GM23338 (cell line): ENCODE data around the gene NPHP4. TPM values are rescaled to one million over a fixed set of nuclear protein-coding genes. Genes with fewer than 3 reads are reported as not detected.

ENCODE experiments used
- ATAC-seq: fragments of 200-7000 bp; cut with Tn5 transposase; 3 replicates; pipeline ENCODE4 v1.9.1; 2020
- DNase-seq: peaks from one replicate; pipeline ENCODE4 v3.0.0-alpha.2; 2015; ENCODE audit warnings: low spot score
- H2AFZ ChIP-seq: fragments of 200-600 bp; sonication (generic); 2 replicates; pipeline ENCODE4 v1.8.0; 2016; ENCODE audit warnings: antibody characterized with exemption, mild to moderate bottlenecking, moderate library complexity
- H3F3A ChIP-seq: fragments of 200-600 bp; sonication (generic); replicated peaks from 2 replicates; pipeline ENCODE4 v1.8.0; 2017; ENCODE audit warnings: antibody characterized with exemption, mixed run types, low read depth
- H3K27ac ChIP-seq: fragments of 200-600 bp; sonication (generic); 2 replicates; pipeline ENCODE4 v1.6.1; 2016; ENCODE audit warnings: low read depth
- H3K27me3 ChIP-seq: fragments of 200-600 bp; sonication (generic); 2 replicates; pipeline ENCODE4 v1.8.0; 2016; ENCODE audit warnings: mild to moderate bottlenecking, mixed run types, moderate library complexity; ENCODE audit not compliant: insufficient read depth
- H3K36me3 ChIP-seq: fragments of 200-600 bp; sonication (generic); 2 replicates; pipeline ENCODE4 v1.8.0; 2016; ENCODE audit warnings: mild to moderate bottlenecking; ENCODE audit not compliant: insufficient read depth
- H3K4me1 ChIP-seq: fragments of 200-600 bp; sonication (generic); 2 replicates; pipeline ENCODE4 v1.8.0; 2016; ENCODE audit warnings: mild to moderate bottlenecking, moderate library complexity; ENCODE audit not compliant: insufficient read depth
- H3K4me2 ChIP-seq: fragments of 200-600 bp; sonication (generic); 2 replicates; pipeline ENCODE4 v1.7.1; 2017; ENCODE audit warnings: mixed run types
- H3K4me3 ChIP-seq: fragments of 200-600 bp; sonication (generic); 2 replicates; pipeline ENCODE4 v1.6.1; 2016; ENCODE audit warnings: mixed run types
- H3K79me2 ChIP-seq: fragments of 200-600 bp; sonication (generic); replicated peaks from 2 replicates; pipeline ENCODE4 v1.8.0; 2017; ENCODE audit warnings: mild to moderate bottlenecking; ENCODE audit not compliant: insufficient read depth
- H3K9me2 ChIP-seq: fragments of 200-600 bp; sonication (generic); 2 replicates; pipeline ENCODE4 v1.8.0; 2017; ENCODE audit not compliant: insufficient read depth
- H4K20me1 ChIP-seq: fragments of 200-600 bp; sonication (generic); replicated peaks from 2 replicates; pipeline ENCODE4 v1.8.0; 2017; ENCODE audit warnings: mild to moderate bottlenecking; ENCODE audit not compliant: insufficient read depth
- H3K27ac Mint-ChIP-seq: 2 replicates; pipeline ENCODE4 v1.8.0; 2020; ENCODE audit warnings: inconsistent platforms, mild to moderate bottlenecking, moderate library complexity, mixed read lengths
- H3K27me3 Mint-ChIP-seq: 3 replicates; pipeline ENCODE4 v1.8.0; 2022; ENCODE audit warnings: low read depth, mild to moderate bottlenecking, moderate library complexity, mixed read lengths, inconsistent platforms; ENCODE audit not compliant: insufficient read depth, poor library complexity
- H3K36me3 Mint-ChIP-seq: 3 replicates; pipeline ENCODE4 v1.8.0; 2021; ENCODE audit warnings: low read depth, mild to moderate bottlenecking, inconsistent platforms, moderate library complexity, mixed read lengths
- H3K4me1 Mint-ChIP-seq: 3 replicates; pipeline ENCODE4 v1.8.0; 2020; ENCODE audit warnings: mild to moderate bottlenecking, inconsistent platforms, mixed read lengths
- H3K4me3 Mint-ChIP-seq: 3 replicates; pipeline ENCODE4 v1.8.0; 2021; ENCODE audit warnings: moderate library complexity, mild to moderate bottlenecking, inconsistent platforms, mixed read lengths
- H3K9me3 Mint-ChIP-seq: 3 replicates; pipeline ENCODE4 v1.8.0; 2020; ENCODE audit warnings: moderate library complexity, mild to moderate bottlenecking, inconsistent platforms, mixed read lengths
- CREB1 ChIP-seq: fragments of 250-450 bp; sonication (Bioruptor Pico); IDR thresholded peaks from 2 replicates; pipeline ENCODE4 v1.5.0; 2020; ENCODE audit warnings: low read depth, mild to moderate bottlenecking, moderate library complexity
- NANOG ChIP-seq: IDR thresholded peaks from 2 replicates; pipeline ENCODE4 v1.6.1; 2016; ENCODE audit warnings: antibody characterized with exemption, borderline replicate concordance
- polyA plus RNA-seq: library from polyadenylated mRNA; unstranded; fragments of >200 nt; fragmentation: Nextera tagmentation; extraction: Ambion mirVana; gene quantifications from 2 replicates; pipeline ENCODE4 v1.2.1, GENCODE V29; 2016
- total RNA-seq: library from RNA; depleted of rRNA; stranded (reverse); fragments of >200 nt; shearing (Covaris generic); gene quantifications from 2 replicates; pipeline ENCODE4 v1.2.3, GENCODE V29; 2014
- TF ChIP-seq, protein P1 (sequence below): IDR thresholded peaks from one replicate; pipeline ENCODE4 v1.6.1; 2018; ENCODE audit warnings: antibody characterized with exemption; ENCODE audit not compliant: unreplicated experiment
- TF ChIP-seq, protein P2 (sequence below): fragments of 250-450 bp; sonication (Bioruptor Pico); IDR thresholded peaks from 2 replicates; pipeline ENCODE4 v1.5.0; 2020; ENCODE audit warnings: mild to moderate bottlenecking, moderate library complexity
- TF ChIP-seq, protein P3 (sequence below): IDR thresholded peaks from 2 replicates; pipeline ENCODE4 v1.6.1; 2016; ENCODE audit warnings: antibody characterized with exemption

Gene NPHP4
- total and polyA plus RNA-seq, 2 experiments from 2014 or later = 2.5 to 12.4 TPM

DNA sequence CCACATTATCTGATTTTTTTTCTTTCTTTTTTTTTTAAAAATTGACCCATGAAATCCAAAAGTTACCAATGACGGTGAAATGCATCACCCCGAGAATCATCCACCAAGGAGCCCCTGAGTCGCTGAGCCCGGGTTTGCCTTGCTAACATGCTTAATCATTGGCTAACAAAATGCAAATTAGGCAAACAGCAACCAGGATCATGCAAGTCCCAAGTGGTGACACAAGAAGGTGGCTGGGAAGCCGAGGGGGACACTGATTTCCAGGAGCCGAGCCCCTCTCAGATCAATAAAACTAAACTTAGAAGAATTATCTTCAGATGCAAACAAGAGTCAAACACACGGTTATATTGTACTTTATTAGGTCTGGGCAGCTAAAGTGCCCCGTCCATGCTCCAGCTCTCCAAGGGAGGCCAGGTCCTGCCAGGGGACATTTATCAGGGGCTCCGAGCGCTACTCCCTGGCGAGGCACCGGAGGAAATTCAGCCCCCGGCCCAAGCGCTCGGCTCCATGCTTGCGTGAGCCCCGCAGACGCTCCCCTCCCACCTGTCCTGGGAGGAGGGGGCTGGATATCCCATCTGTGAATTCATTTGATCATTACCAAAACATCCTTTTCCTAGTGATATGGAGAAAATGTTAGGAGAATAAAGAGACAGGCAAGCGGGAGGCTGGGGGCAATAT lies 154.1 kb downstream of the NPHP4 start:
- TF ChIP-seq, protein P1, sequence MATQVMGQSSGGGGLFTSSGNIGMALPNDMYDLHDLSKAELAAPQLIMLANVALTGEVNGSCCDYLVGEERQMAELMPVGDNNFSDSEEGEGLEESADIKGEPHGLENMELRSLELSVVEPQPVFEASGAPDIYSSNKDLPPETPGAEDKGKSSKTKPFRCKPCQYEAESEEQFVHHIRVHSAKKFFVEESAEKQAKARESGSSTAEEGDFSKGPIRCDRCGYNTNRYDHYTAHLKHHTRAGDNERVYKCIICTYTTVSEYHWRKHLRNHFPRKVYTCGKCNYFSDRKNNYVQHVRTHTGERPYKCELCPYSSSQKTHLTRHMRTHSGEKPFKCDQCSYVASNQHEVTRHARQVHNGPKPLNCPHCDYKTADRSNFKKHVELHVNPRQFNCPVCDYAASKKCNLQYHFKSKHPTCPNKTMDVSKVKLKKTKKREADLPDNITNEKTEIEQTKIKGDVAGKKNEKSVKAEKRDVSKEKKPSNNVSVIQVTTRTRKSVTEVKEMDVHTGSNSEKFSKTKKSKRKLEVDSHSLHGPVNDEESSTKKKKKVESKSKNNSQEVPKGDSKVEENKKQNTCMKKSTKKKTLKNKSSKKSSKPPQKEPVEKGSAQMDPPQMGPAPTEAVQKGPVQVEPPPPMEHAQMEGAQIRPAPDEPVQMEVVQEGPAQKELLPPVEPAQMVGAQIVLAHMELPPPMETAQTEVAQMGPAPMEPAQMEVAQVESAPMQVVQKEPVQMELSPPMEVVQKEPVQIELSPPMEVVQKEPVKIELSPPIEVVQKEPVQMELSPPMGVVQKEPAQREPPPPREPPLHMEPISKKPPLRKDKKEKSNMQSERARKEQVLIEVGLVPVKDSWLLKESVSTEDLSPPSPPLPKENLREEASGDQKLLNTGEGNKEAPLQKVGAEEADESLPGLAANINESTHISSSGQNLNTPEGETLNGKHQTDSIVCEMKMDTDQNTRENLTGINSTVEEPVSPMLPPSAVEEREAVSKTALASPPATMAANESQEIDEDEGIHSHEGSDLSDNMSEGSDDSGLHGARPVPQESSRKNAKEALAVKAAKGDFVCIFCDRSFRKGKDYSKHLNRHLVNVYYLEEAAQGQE = no peak
- TF ChIP-seq NANOG = no peak
- TF ChIP-seq, protein P2, sequence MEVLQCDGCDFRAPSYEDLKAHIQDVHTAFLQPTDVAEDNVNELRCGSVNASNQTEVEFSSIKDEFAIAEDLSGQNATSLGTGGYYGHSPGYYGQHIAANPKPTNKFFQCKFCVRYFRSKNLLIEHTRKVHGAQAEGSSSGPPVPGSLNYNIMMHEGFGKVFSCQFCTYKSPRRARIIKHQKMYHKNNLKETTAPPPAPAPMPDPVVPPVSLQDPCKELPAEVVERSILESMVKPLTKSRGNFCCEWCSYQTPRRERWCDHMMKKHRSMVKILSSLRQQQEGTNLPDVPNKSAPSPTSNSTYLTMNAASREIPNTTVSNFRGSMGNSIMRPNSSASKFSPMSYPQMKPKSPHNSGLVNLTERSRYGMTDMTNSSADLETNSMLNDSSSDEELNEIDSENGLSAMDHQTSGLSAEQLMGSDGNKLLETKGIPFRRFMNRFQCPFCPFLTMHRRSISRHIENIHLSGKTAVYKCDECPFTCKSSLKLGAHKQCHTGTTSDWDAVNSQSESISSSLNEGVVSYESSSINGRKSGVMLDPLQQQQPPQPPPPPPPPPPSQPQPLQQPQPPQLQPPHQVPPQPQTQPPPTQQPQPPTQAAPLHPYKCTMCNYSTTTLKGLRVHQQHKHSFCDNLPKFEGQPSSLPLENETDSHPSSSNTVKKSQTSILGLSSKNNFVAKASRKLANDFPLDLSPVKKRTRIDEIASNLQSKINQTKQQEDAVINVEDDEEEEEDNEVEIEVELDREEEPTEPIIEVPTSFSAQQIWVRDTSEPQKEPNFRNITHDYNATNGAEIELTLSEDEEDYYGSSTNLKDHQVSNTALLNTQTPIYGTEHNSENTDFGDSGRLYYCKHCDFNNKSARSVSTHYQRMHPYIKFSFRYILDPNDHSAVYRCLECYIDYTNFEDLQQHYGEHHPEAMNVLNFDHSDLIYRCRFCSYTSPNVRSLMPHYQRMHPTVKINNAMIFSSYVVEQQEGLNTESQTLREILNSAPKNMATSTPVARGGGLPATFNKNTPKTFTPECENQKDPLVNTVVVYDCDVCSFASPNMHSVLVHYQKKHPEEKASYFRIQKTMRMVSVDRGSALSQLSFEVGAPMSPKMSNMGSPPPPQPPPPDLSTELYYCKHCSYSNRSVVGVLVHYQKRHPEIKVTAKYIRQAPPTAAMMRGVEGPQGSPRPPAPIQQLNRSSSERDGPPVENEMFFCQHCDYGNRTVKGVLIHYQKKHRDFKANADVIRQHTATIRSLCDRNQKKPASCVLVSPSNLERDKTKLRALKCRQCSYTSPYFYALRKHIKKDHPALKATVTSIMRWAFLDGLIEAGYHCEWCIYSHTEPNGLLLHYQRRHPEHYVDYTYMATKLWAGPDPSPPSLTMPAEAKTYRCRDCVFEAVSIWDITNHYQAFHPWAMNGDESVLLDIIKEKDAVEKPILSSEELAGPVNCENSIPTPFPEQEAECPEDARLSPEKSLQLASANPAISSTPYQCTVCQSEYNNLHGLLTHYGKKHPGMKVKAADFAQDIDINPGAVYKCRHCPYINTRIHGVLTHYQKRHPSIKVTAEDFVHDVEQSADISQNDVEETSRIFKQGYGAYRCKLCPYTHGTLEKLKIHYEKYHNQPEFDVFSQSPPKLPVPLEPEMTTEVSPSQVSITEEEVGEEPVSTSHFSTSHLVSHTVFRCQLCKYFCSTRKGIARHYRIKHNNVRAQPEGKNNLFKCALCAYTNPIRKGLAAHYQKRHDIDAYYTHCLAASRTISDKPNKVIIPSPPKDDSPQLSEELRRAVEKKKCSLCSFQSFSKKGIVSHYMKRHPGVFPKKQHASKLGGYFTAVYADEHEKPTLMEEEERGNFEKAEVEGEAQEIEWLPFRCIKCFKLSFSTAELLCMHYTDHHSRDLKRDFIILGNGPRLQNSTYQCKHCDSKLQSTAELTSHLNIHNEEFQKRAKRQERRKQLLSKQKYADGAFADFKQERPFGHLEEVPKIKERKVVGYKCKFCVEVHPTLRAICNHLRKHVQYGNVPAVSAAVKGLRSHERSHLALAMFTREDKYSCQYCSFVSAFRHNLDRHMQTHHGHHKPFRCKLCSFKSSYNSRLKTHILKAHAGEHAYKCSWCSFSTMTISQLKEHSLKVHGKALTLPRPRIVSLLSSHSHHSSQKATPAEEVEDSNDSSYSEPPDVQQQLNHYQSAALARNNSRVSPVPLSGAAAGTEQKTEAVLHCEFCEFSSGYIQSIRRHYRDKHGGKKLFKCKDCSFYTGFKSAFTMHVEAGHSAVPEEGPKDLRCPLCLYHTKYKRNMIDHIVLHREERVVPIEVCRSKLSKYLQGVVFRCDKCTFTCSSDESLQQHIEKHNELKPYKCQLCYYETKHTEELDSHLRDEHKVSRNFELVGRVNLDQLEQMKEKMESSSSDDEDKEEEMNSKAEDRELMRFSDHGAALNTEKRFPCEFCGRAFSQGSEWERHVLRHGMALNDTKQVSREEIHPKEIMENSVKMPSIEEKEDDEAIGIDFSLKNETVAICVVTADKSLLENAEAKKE (CRISPR knock-in tag) = no peak
- TF ChIP-seq, protein P3, sequence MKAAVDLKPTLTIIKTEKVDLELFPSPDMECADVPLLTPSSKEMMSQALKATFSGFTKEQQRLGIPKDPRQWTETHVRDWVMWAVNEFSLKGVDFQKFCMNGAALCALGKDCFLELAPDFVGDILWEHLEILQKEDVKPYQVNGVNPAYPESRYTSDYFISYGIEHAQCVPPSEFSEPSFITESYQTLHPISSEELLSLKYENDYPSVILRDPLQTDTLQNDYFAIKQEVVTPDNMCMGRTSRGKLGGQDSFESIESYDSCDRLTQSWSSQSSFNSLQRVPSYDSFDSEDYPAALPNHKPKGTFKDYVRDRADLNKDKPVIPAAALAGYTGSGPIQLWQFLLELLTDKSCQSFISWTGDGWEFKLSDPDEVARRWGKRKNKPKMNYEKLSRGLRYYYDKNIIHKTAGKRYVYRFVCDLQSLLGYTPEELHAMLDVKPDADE = no peak
- no peak for TF ChIP-seq CREB1 (CRISPR knock-in tag)
- H3K4me3 Mint-ChIP-seq = no peak overlapping the region
- Histone ChIP-seq H3F3A (no peaks in the 10 kb centered on the region), H3K4me1 (no peaks in the 10 kb centered on the region), H3K4me3 (no peak overlapping the region), H3K4me2 (no peak overlapping the region), H3K27ac (no peak overlapping the region), H3K9me2 (no peaks in the 10 kb centered on the region), H4K20me1 (no peaks in the 10 kb centered on the region), H3K36me3 (no peaks in the 10 kb centered on the region), H3K79me2 (no peaks in the 10 kb centered on the region), H3K27me3 (no peaks in the 10 kb centered on the region), H2AFZ (no peak overlapping the region; the same call in 1 of the 2 replicates)
- peaks cover 18% of the 10 kb centered on the region for H3K27me3 Mint-ChIP-seq
- DNase-seq (no peak), ATAC-seq (no peak)
- peaks cover 15% of the 10 kb centered on the region for H3K4me1 Mint-ChIP-seq
- H3K27ac Mint-ChIP-seq = no peak overlapping the region
- H3K36me3 Mint-ChIP-seq = no peaks in the 10 kb centered on the region
- H3K9me3 Mint-ChIP-seq = no peaks in the 10 kb centered on the region
